ENCODE measurements around the gene RHOH.

Gene RHOH

DNA sequence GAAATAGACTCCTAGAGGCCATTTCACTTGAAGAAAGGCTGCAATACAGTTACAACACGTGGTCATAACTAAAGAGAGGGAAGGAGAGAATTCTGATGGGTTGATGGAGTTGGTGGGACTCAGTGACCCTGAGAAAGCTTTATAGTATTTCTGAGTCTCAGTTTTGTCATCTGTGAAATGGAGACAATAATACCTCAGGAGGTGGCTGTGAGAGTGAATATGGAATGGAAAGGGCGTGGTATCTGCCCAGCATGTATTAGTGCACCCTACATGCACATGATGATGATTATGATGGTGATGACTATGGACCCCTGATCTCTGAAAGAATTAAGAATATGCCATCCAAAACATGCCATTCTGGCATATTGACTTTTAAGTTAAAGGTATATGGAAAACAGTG, 66.0 kb downstream of the RHOH start:
- intact Hi-C loops (cut with DNase I; ENCODE audit: low total_unique reads) = no loop called here
- no peaks in the 10 kb centered on the region for H3K27me3 ChIP-seq
- TF ChIP-seq CTCF (IDR thresholded peaks at IDR 0.05) = no peak
- no peak for DNase-seq
- no peak overlapping the region for H3K27ac ChIP-seq
- no peaks in the 10 kb centered on the region for H3K36me3 ChIP-seq
- H3K9me3 ChIP-seq = no peaks in the 10 kb centered on the region
- no peaks in the 10 kb centered on the region for H3K4me1 ChIP-seq
- H3K4me3 ChIP-seq = no peak overlapping the region

GRCh38 chr4:40264497-40264896, 67.7 kb downstream of the RHOH start:
- Histone ChIP-seq H3K9me3 (no peaks in the 10 kb centered on the region), H3K27me3 (no peaks in the 10 kb centered on the region), H3K36me3 (no peaks in the 10 kb centered on the region), H3K4me1 (no peaks in the 10 kb centered on the region), H3K27ac (no peak overlapping the region), H3K4me3 (no peak overlapping the region)
- intact Hi-C loops (cut with DNase I; ENCODE audit: low total_unique reads) = no loop called here
- no peak for DNase-seq
- TF ChIP-seq CTCF (IDR thresholded peaks at IDR 0.05) = no peak

DNA sequence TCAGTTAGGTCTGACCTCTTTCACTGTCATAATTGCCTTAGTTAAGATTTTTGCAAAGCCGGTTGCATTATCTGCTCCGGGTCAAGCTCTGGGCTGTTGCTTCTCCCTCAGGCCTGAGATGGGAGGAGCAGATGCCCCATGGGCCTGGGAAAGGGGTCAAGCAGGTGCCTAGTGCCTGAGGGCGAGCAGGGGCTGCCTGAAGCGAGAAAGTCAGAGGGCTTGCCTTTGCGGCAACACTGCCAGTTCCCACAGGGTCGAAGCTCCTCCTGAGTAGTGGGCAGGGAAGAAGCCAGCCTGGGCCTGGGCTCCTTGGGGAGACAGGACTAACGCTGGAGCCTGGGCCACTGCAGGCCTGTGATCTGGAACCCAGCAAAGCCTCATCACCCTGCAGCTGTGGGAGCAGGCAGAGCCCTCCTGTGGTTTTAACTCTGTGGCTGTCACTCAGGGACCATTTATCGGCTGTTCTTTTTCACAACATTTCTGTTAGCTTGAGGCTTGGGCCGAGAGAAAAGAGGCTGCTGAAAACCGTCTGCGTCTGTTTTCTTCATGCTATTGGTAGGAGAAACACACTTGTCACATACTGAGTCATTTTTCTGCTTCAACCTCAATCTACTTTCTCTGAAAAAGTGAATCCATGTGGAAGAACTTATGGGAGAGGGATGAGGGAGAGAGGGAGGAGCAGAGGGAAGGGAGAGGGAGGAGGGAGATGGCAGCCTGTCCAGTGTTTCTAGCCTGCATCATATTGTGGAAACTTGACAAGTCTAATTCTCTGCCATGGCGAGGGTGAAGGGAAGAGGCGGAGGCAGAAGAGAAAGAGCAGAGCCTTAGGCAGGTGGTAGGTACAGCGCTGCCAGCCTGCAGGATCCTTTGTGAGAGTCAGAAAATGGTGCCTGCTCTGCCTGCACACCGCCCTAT, 68.4 kb downstream of the RHOH start:
- H3K36me3 ChIP-seq = no peaks in the 10 kb centered on the region
- DNase-seq = no peak
- TF ChIP-seq CTCF (IDR thresholded peaks at IDR 0.05) = no peak
- no peaks in the 10 kb centered on the region for H3K4me1 ChIP-seq
- no peaks in the 10 kb centered on the region for H3K27me3 ChIP-seq
- intact Hi-C loops (cut with DNase I; ENCODE audit: low total_unique reads) = no loop called here
- no peaks in the 10 kb centered on the region for H3K9me3 ChIP-seq
- no peak overlapping the region for H3K4me3 ChIP-seq
- H3K27ac ChIP-seq = no peak overlapping the region

DNA sequence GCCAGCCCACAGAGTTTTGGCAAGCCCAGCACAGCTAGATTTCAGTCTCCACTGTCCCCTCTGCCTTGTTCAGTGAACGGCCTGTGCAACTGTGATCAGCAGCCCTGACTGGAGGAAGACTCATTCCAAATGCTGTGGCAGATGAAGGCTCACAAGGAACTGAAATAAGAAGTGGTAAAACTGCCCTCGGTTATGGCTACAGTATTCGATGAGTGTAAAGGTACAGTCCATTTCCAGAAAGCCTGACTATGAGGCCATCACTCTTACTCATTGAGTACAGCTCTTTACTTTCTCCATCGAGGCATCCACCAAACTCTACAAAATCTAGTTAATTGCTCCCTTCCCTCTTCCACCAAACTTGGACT, 69.1 kb downstream of the RHOH start:
- Histone ChIP-seq H3K9me3 (no peaks in the 10 kb centered on the region), H3K27me3 (no peaks in the 10 kb centered on the region), H3K4me3 (no peak overlapping the region), H3K36me3 (no peaks in the 10 kb centered on the region), H3K27ac (no peak overlapping the region), H3K4me1 (no peaks in the 10 kb centered on the region)
- no peak for TF ChIP-seq CTCF (IDR thresholded peaks at IDR 0.05)
- intact Hi-C loops (cut with DNase I; ENCODE audit: low total_unique reads) = no loop called here
- DNase-seq = no peak

- no peak for TF ChIP-seq CTCF (IDR thresholded peaks at IDR 0.05)
Observed at GRCh38 chr4:40269133-40269532, 72.3 kb downstream of the RHOH start.

More at GRCh38 chr4:40269133-40269532, 72.3 kb downstream of the RHOH start:
- H3K4me3 ChIP-seq = no peak overlapping the region
- H3K9me3 ChIP-seq = no peaks in the 10 kb centered on the region
- no peak overlapping the region for H3K27ac ChIP-seq
- DNase-seq = no peak
- intact Hi-C loops (cut with DNase I; ENCODE audit: low total_unique reads) = no loop called here
- no peaks in the 10 kb centered on the region for H3K4me1 ChIP-seq
- no peaks in the 10 kb centered on the region for H3K27me3 ChIP-seq
- H3K36me3 ChIP-seq = no peaks in the 10 kb centered on the region
